ENCODE data around the gene F11. TPM values are rescaled to one million over a fixed set of nuclear protein-coding genes. Genes with fewer than 3 reads are reported as not detected.

Gene F11
- total RNA-seq, 1 donor from 2014 or later = 0.53 TPM

DNA sequence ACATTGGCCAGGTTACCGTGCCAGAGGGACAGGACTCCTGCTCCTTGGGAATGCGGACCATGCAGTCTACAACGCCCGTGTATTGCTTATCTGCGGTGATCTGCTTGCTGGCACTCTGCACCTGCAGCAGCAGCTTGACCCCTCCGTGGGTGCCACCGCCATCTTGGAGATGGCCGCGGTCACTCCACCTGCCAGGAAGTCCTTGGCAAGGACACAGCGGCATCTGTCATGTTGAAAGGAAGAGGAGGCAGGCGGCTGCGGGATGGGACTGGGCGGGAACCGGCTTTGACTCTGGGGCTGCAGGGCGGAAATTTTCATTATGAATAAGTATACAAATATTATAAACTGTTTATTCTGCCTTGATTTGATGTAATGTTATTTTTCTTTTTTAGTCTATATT is 63.4 kb downstream of the F11 start:
- no peaks in the 10 kb centered on the region for H3K4me1 Mint-ChIP-seq (ENCODE audit: low read depth)
- no peak overlapping the region for H3K4me3 Mint-ChIP-seq (ENCODE audit: low read depth)
- H3K27ac Mint-ChIP-seq = no peak overlapping the region
- no peaks in the 10 kb centered on the region for H3K36me3 Mint-ChIP-seq (ENCODE audit: insufficient read depth)
- TF ChIP-seq, protein P1, sequence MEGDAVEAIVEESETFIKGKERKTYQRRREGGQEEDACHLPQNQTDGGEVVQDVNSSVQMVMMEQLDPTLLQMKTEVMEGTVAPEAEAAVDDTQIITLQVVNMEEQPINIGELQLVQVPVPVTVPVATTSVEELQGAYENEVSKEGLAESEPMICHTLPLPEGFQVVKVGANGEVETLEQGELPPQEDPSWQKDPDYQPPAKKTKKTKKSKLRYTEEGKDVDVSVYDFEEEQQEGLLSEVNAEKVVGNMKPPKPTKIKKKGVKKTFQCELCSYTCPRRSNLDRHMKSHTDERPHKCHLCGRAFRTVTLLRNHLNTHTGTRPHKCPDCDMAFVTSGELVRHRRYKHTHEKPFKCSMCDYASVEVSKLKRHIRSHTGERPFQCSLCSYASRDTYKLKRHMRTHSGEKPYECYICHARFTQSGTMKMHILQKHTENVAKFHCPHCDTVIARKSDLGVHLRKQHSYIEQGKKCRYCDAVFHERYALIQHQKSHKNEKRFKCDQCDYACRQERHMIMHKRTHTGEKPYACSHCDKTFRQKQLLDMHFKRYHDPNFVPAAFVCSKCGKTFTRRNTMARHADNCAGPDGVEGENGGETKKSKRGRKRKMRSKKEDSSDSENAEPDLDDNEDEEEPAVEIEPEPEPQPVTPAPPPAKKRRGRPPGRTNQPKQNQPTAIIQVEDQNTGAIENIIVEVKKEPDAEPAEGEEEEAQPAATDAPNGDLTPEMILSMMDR (IDR thresholded peaks at IDR 0.05; ENCODE audit: unreplicated experiment) = no peak
- no peaks in the 10 kb centered on the region for H3K27me3 Mint-ChIP-seq
- no peak for DNase-seq (ENCODE audit: low spot score, unreplicated experiment)
- H3K9me3 Mint-ChIP-seq (ENCODE audit: low read depth) = peaks cover 34% of the 10 kb centered on the region

DNA sequence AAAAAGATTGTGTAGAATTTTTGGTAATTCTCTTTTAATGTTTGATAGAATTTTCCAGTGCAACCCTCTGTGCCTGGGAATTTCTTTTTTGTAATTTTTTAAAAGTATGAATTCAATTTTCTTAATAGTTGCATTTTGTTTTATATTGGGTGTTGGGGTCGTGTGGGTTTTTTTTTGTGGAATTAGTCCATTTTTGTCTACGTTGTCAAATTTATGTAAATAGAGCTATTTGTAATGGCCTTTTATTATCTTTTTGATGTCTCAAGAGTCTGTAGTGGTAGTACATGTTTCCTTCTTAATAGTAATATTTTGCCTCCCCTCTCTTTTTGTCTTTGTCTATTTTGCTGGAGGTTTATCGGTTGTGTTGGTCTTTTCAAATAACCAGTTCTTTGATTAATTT is 64.4 kb downstream of the F11 start:
- H3K9me3 Mint-ChIP-seq (ENCODE audit: low read depth) = peaks cover 32% of the 10 kb centered on the region
- H3K4me1 Mint-ChIP-seq (ENCODE audit: low read depth) = no peaks in the 10 kb centered on the region
- H3K36me3 Mint-ChIP-seq (ENCODE audit: insufficient read depth) = no peaks in the 10 kb centered on the region
- no peak overlapping the region for H3K4me3 Mint-ChIP-seq (ENCODE audit: low read depth)
- no peak overlapping the region for H3K27ac Mint-ChIP-seq
- no peaks in the 10 kb centered on the region for H3K27me3 Mint-ChIP-seq
- TF ChIP-seq, protein P1 (IDR thresholded peaks at IDR 0.05; ENCODE audit: unreplicated experiment) = no peak
- no peak for DNase-seq (ENCODE audit: low spot score, unreplicated experiment)

DNA sequence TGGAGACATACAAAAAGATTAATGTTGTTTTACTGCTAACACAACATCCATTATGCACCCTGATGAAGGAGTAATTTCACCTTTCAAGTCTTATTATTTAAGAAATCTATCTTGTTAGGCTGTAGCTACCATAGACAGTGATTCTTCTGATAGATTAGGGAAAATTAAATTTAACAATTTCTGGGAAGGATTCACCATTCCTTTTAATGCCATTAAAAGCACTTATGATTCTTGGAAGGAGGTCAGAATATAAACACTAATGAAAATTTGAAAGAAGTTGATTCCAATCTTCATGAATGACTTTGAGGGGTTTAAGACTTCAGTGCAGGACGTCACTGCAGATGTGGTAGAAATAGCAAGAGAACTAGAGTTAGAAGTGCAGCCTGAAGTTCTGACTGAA is 69.8 kb downstream of the F11 start:
- Mint-ChIP-seq H3K27me3 (no peaks in the 10 kb centered on the region), H3K4me3 (ENCODE audit: low read depth) (no peak overlapping the region), H3K27ac (no peak overlapping the region), H3K36me3 (ENCODE audit: insufficient read depth) (peaks cover 1% of the 10 kb centered on the region), H3K4me1 (ENCODE audit: low read depth) (peaks cover 9% of the 10 kb centered on the region), H3K9me3 (ENCODE audit: low read depth) (peaks cover 30% of the 10 kb centered on the region)
- no peak for DNase-seq (ENCODE audit: low spot score, unreplicated experiment)
- TF ChIP-seq, protein P1 (IDR thresholded peaks at IDR 0.05; ENCODE audit: unreplicated experiment) = no peak

Other genes with a start within 250 kb of the F11 start
- gene TLR3, start 197.0 kb upstream of the F11 start, total RNA-seq = 0.11 TPM in 1 of 2 replicates, not detected in the other
- 12.0 and 13.5 TPM in 2 replicates for gene FAM149A, start 161.5 kb upstream of the F11 start, total RNA-seq
- 6.0 and 6.2 TPM in 2 replicates for gene CYP4V2, start 74.6 kb upstream of the F11 start, total RNA-seq
- gene KLKB1, start 38.7 kb upstream of the F11 start, total RNA-seq = not detected in 2 replicates

Data from progenitor cell of endocrine pancreas (in vitro differentiated cells).